PC-9 (cell line): Measurements from ENCODE around the gene LRRC4B. TPM values are rescaled to one million over a fixed set of nuclear protein-coding genes. Genes with fewer than 3 reads are reported as not detected.

Experiments used
- BruUV-seq: library from RNA; stranded (reverse); fragments of 400-500 nt; replicated peaks from 2 replicates; lab custom pipeline; 2021; lab: Mats Ljungman, UMichigan
- CTCF ChIA-PET: fragments of 300-600 bp; sonication (Branson Sonifier 250); formaldehyde crosslinking; loops from one replicate; lab custom pipeline; 2022; ENCODE audit warnings: antibody characterized with exemption; lab: Charles Lee
- POLR2A ChIA-PET: fragments of 300-600 bp; sonication (Branson Sonifier 250); formaldehyde crosslinking; loops from one replicate; lab custom pipeline; 2022; ENCODE audit warnings: antibody characterized with exemption; ENCODE audit not compliant: unreplicated experiment; lab: Charles Lee
- DNase-seq, 2 experiments: peaks; one replicate each; pipeline versions ENCODE4 v3.0.0 to v3.0.0-alpha.2; 2015 to 2022; ENCODE audit warnings: mixed read lengths in 1 of 2
- H2AFZ ChIP-seq: fragments of 200-600 bp; sonication (generic); 2 replicates; pipeline ENCODE4 v1.8.1; 2017; ENCODE audit warnings: antibody characterized with exemption
- H3F3A ChIP-seq: fragments of 200-600 bp; sonication (generic); 2 replicates; pipeline ENCODE4 v1.8.1; 2017; ENCODE audit warnings: antibody characterized with exemption, mild to moderate bottlenecking, low read depth; ENCODE audit not compliant: insufficient read depth
- H3K27ac ChIP-seq: fragments of 200-600 bp; sonication (generic); 2 replicates; pipeline ENCODE4 v1.6.1; 2016; ENCODE audit warnings: mixed run types
- H3K27me3 ChIP-seq: fragments of 200-600 bp; sonication (generic); 2 replicates; pipeline ENCODE4 v1.6.1; 2016; ENCODE audit warnings: low read depth, mixed run types; ENCODE audit not compliant: insufficient read depth
- H3K36me3 ChIP-seq: fragments of 200-600 bp; sonication (generic); 2 replicates; pipeline ENCODE4 v1.6.1; 2016; ENCODE audit warnings: low read depth, mixed run types
- H3K4me1 ChIP-seq: fragments of 200-600 bp; sonication (generic); replicated peaks from 2 replicates; pipeline ENCODE4 v1.6.1; 2016; ENCODE audit warnings: mixed run types; ENCODE audit not compliant: insufficient read depth
- H3K4me2 ChIP-seq: fragments of 200-600 bp; sonication (generic); 2 replicates; pipeline ENCODE4 v1.6.1; 2017; ENCODE audit warnings: mixed run types
- H3K4me3 ChIP-seq: fragments of 200-600 bp; sonication (generic); 2 replicates; pipeline ENCODE4 v1.6.1; 2016; ENCODE audit warnings: mixed run types
- H3K79me2 ChIP-seq: fragments of 200-600 bp; sonication (generic); 2 replicates; pipeline ENCODE4 v1.6.1; 2017; ENCODE audit warnings: low read depth, mixed run types
- H3K9me2 ChIP-seq: fragments of 200-600 bp; sonication (generic); 2 replicates; pipeline ENCODE4 v1.8.1; 2017; ENCODE audit warnings: mild to moderate bottlenecking; ENCODE audit not compliant: insufficient read depth
- H3K9me3 ChIP-seq: fragments of 200-600 bp; sonication (generic); 2 replicates; pipeline ENCODE4 v1.8.1; 2016; ENCODE audit warnings: low read depth; ENCODE audit not compliant: insufficient read depth
- H4K20me1 ChIP-seq: fragments of 200-600 bp; sonication (generic); 2 replicates; pipeline ENCODE4 v1.8.1; 2017; ENCODE audit not compliant: insufficient read depth
- CTCF ChIP-seq: fragments of 200-600 bp; sonication (generic); conservative IDR thresholded peaks from 2 replicates; pipeline ENCODE4 v1.6.1; 2017; ENCODE audit warnings: mixed run types, antibody characterized with exemption, mild to moderate bottlenecking, moderate library complexity
- EZH2 ChIP-seq: fragments of 200-600 bp; sonication (generic); IDR thresholded peaks from 2 replicates; pipeline ENCODE4 v1.8.0; 2017; ENCODE audit warnings: antibody characterized with exemption, low read depth
- intact Hi-C: fragments of 100-400 bp; cut with micrococcal nuclease; formaldehyde crosslinking; loops from one replicate; pipeline ENCODE4 v1.10.0; 2022; ENCODE audit not compliant: unreplicated experiment
- total RNA-seq: library from RNA; stranded (reverse); gene quantifications from 2 replicates; pipeline ENCODE4 v1.2.3, GENCODE V29; 2021

LRRC4B gene
- total RNA-seq, 1 experiment from 2014 or later: not detected

- H3K36me3 ChIP-seq: no peaks in the 10 kb centered on the region
- intact Hi-C loops: loop anchor here (1.0 to 2.0 kb wide), 3 partner anchors 34 to 142 kb away; partner anchors contain the start of genes EMC10, GARIN5A and NR1H2
- H3F3A ChIP-seq: no peaks in the 10 kb centered on the region; the same call in 1 of the 2 replicates
- TF ChIP-seq EZH2 (no peak), CTCF (no peak)
- DNase-seq: peak in 1 of 2 experiments; percentile 50
- H3K27me3 ChIP-seq: no peaks in the 10 kb centered on the region
- no peaks in the 10 kb centered on the region for H3K9me3 ChIP-seq
- no peak overlapping the region for H3K27ac ChIP-seq
- CTCF ChIA-PET: interaction anchor here (0.6 kb wide), 1 partner anchor 45 kb away, joined by 3 read pairs; no protein-coding TSS in a partner anchor
- BruUV-seq: no TSS peak
- H2AFZ ChIP-seq: peak overlapping the region; percentile 85
- H3K4me2 ChIP-seq: peak overlapping the region; percentile 73
- H4K20me1 ChIP-seq: no peaks in the 10 kb centered on the region
- peaks cover 6% of the 10 kb centered on the region for H3K4me1 ChIP-seq
- peak overlapping the region; percentile 65 for H3K4me3 ChIP-seq
- POLR2A ChIA-PET: interaction anchor here (0.6 to 0.7 kb wide), 5 partner anchors 140 to 1894 kb away, joined by 4 to 13 read pairs (median 5); no protein-coding TSS in a partner anchor
- no peaks in the 10 kb centered on the region for H3K79me2 ChIP-seq
- no peaks in the 10 kb centered on the region for H3K9me2 ChIP-seq
These were observed 57.6 kb downstream of the LRRC4B start for GRCh38 chr19:50510700-50511068.

DNA sequence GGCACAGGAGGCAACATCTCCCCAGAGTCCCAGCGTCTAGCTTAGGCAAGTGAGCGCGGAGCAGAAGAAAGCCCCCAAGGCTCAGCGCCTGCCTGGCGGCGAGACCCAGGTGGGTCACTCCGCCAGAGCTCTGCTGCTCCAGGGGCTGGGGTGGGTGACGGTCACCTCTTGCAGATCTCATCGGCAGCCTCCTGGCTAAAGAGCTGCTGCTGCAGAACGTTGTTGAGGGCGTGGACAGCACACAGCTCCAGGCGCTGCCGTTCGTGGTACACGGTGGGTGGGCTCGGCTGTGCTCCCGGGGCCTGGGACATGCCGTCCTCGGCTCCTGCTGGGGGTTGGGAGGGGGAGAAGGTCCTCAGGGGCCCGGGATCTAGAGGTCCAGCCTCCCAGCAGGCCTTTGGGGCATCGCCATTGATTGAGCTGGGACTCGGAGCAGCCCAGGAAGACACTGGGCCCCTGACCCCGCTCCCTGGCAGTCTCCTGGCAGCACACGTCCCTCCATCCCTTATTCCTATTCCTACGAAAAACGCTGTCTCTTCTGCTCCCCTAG lies 58.0 kb downstream of the LRRC4B start:
- Histone ChIP-seq H3K27me3 (no peaks in the 10 kb centered on the region), H3K4me2 (peak overlapping the region; percentile 73), H3K9me2 (no peaks in the 10 kb centered on the region), H3K27ac (no peak overlapping the region), H3K4me1 (peaks cover 6% of the 10 kb centered on the region), H3K36me3 (no peaks in the 10 kb centered on the region), H2AFZ (no peak overlapping the region; the same call in 1 of the 2 replicates), H4K20me1 (no peaks in the 10 kb centered on the region), H3K4me3 (peak overlapping the region; percentile 65; the same call in 1 of the 2 replicates), H3F3A (no peaks in the 10 kb centered on the region; the same call in 1 of the 2 replicates), H3K79me2 (no peaks in the 10 kb centered on the region), H3K9me3 (no peaks in the 10 kb centered on the region)
- TF ChIP-seq EZH2 (no peak), CTCF (no peak)
- DNase-seq: no peak
- ChIA-PET CTCF (no interaction called here), POLR2A (interaction anchor here (0.6 kb wide), 1 partner anchor 645 kb away, joined by 3 read pairs; no protein-coding TSS in a partner anchor)
- BruUV-seq: no TSS peak
- intact Hi-C loops: loop anchor here (2.0 kb wide), 1 partner anchor 133 kb away; the partner anchor contains the start of gene NR1H2

- Histone ChIP-seq H3K27me3 (no peaks in the 10 kb centered on the region), H3K4me1 (peaks cover 6% of the 10 kb centered on the region), H3K79me2 (no peaks in the 10 kb centered on the region), H3K4me2 (no peak overlapping the region), H3F3A (no peaks in the 10 kb centered on the region; the same call in 1 of the 2 replicates), H3K27ac (no peak overlapping the region), H2AFZ (no peak overlapping the region), H3K36me3 (no peaks in the 10 kb centered on the region), H4K20me1 (no peaks in the 10 kb centered on the region), H3K9me2 (no peaks in the 10 kb centered on the region), H3K4me3 (no peak overlapping the region), H3K9me3 (no peaks in the 10 kb centered on the region)
- TF ChIP-seq CTCF (no peak), EZH2 (no peak)
- BruUV-seq: no TSS peak
- intact Hi-C loops: no loop called here
- ChIA-PET CTCF (no interaction called here), POLR2A (interaction anchor here (0.6 kb wide), 1 partner anchor 645 kb away, joined by 3 read pairs; no protein-coding TSS in a partner anchor)
- no peak for DNase-seq
These were observed 58.9 kb downstream of the LRRC4B start for GRCh38 chr19:50509366-50509765.
